ENCODE results near the gene PKD1.

- no peak for TF ChIP-seq CTCF (IDR thresholded peaks at IDR 0.05)
- no peak for TF ChIP-seq EP300 (IDR thresholded peaks at IDR 0.05)
- no peak for TF ChIP-seq POLR2A (IDR thresholded peaks at IDR 0.05)
These were observed 75.4 kb downstream of the PKD1 start for GRCh38 chr16:2060346-2060745.

Measured in suprapubic skin (tissue), 3 donors.